IPS-18c (cell line): ENCODE results near the gene TPRX1.
"Not testable (repeated sequence)": the region's sequence is repeated elsewhere in the genome, so short reads cannot be mapped to it uniquely, and the experiment has no call there.

ENCODE experiments used
- H3K4me3 ChIP-seq: 2 replicates; pipeline ENCODE4 v1.7.0; 2013; ENCODE audit warnings: low read depth, mild to moderate bottlenecking, low read length, moderate library complexity; ENCODE audit not compliant: insufficient read depth
- H3K9me3 ChIP-seq: one replicate; pipeline ENCODE4 v1.6.1; 2013; ENCODE audit warnings: mild to moderate bottlenecking, low read length, moderate library complexity; ENCODE audit not compliant: control insufficient read depth, insufficient read depth

TPRX1 gene

GRCh38 chr19:47778954-47779351 lies 25.4 kb downstream of the TPRX1 start:
- Histone ChIP-seq H3K9me3 (no peaks in the 10 kb centered on the region), H3K4me3 (peak overlapping the region; percentile 70)

- peak within 1 kb of the TSS; percentile 70 for H3K4me3 ChIP-seq
- no peaks in the 10 kb centered on the region for H3K9me3 ChIP-seq
These were observed 26.1 kb downstream of the TPRX1 start, which contains the start of gene SELENOW for GRCh38 chr19:47778049-47778953. TSS of gene SELENOW (plus strand) at chr19:47778703. CDS start at chr19:47778786, 83 bp downstream.

- peak overlapping the region; percentile 70; the same call in 1 of the 2 replicates for H3K4me3 ChIP-seq
- not testable (repeated sequence) for H3K9me3 ChIP-seq
These were observed 26.9 kb downstream of the TPRX1 start for GRCh38 chr19:47777245-47778048.

DNA sequence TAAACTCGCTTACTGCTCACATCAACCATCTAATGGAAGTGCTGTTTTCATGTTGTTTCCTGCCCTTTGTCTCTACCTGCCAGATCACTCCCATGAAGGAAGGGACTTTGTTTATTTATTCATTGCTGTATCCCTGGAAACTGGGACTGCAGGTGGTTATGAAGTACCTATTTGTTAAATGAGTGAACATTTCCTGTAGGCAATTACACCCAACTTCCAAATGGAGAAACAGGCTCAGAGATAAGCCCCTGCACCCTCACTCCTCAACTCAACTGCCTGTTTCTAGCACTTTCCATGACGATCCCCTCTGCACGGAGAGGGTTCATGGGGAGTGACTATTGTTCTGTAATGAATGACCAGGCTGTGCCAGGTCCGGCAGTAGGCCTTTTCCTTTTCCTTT lies 27.8 kb downstream of the TPRX1 start:
- no peaks in the 10 kb centered on the region for H3K9me3 ChIP-seq
- H3K4me3 ChIP-seq, result no peak overlapping the region

DNA sequence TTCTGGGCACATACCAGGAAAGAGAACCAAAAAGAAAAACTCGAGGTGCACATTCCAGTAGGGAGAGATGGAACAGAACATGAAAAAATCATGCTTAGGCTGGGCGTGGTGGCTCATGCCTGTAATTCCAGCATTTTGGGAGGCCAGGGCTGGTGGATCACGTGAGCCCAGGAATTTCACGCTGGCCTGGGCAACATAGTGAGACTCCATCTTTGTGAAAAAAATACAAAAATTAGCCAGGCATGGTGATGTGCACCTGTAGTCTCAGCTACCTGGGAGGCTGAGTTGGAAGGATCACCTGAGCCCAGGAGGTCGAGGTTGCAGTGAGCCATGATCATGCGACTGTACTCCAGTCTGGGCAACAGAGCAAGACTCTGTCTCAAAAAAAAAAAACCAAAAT lies 33.1 kb downstream of the TPRX1 start:
- H3K9me3 ChIP-seq, H3K4me3 ChIP-seq: not testable (repeated sequence)

DNA sequence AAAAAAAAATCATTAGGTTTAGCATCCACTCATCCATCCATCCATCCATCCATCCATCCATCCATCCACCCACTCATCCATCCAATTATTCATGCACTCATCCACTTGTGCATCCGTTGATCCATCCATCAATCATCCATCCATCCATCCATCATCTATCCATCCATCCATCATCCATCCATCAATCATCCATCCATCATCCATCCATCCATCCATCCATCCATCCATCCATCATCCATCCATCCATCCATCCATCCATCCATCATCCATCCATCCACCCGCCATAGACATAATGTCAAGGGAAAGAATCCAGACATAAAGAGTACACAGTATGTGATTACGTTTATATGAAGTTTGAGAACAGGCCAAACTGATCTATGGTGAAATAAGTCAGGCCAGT lies 34.8 kb downstream of the TPRX1 start:
- Histone ChIP-seq H3K9me3 (no peaks in the 10 kb centered on the region), H3K4me3 (no peak overlapping the region)

GRCh38 chr19:47768604-47769003 lies 35.7 kb downstream of the TPRX1 start:
- H3K9me3 ChIP-seq, result no peaks in the 10 kb centered on the region
- no peak overlapping the region for H3K4me3 ChIP-seq

- H3K9me3 ChIP-seq, result no peaks in the 10 kb centered on the region
- no peak overlapping the region for H3K4me3 ChIP-seq
These were observed 37.0 kb downstream of the TPRX1 start for GRCh38 chr19:47767349-47767748.

DNA sequence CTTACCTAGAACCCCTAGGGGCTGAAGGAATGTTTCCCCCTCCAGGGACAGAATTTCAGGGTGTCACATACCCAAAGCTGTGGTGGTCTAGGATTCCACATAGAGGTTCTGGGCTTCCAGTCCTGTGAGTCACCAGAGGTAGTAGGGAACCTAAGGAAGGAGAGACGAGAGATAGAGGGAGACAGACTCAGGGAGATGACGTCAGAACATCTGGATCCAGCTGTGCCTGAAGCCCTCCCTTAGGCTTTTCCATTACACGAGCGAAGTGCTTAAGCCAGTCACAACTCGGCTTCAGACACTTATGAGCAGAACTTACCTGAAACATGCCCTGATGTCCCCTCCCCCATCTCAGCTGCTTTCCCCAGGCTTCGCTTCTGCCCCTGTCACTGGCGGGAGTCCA lies 37.7 kb downstream of the TPRX1 start:
- Histone ChIP-seq H3K4me3 (no peak overlapping the region), H3K9me3 (no peaks in the 10 kb centered on the region)

DNA sequence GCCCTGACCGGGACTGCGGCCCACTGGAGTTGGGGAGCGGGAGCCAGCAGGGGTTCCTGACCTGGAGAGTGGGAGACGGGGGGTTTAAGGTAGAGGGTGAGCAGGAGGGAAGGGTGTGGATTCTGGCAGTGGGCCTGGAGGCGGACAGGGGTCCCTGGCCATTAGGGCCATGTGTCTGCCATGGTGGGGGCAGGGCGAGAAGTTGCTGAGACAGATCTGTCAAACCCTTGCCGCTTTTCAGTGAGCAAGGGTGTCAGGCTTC lies 38.1 kb downstream of the TPRX1 start:
- H3K9me3 ChIP-seq, result no peaks in the 10 kb centered on the region
- H3K4me3 ChIP-seq, result no peak overlapping the region

DNA sequence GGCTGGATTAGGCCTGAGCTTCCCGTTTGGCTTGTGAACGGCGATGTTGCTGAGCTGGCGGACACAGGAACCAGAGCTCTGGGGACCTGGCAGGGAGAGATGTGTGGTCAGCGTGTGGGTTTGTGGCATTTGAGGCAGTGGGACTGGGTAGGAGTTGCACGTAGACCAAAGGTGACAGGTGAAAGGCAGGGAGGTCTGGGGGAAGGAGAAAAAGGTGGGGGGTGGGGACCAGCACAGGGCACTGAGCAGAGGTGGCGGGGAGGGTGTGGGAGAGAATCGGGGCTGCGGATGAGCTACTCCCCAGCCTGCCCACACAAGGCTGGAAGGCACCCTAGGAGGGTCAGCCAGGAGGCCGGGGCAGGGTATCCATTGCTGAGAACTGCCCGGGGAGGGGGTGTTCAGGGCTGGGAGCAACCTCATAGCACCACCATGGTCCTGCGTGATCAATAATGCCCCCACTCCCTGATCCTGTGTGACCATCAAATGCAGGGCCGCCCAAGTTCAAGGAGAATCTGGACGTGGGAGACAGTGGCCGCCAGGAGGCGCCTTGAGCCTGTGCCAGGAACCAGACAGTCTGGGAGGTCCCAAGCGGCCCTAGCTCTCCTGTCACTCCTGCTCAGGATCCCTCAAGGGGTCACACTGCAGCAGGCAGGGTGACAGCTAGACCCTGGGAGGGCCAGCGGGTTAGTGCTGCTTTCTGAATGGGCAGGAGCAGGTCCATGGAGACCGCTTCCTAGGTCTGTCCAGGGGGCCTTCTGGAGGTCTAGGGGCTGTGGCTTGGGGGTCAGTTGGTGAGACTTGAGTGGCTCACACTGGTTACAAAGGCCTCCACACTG lies 38.6 kb downstream of the TPRX1 start:
- Histone ChIP-seq H3K4me3 (no peak overlapping the region), H3K9me3 (no peaks in the 10 kb centered on the region)

- H3K4me3 ChIP-seq, H3K9me3 ChIP-seq: not testable (repeated sequence)
These were observed 39.6 kb downstream of the TPRX1 start for GRCh38 chr19:47764705-47765104.

DNA sequence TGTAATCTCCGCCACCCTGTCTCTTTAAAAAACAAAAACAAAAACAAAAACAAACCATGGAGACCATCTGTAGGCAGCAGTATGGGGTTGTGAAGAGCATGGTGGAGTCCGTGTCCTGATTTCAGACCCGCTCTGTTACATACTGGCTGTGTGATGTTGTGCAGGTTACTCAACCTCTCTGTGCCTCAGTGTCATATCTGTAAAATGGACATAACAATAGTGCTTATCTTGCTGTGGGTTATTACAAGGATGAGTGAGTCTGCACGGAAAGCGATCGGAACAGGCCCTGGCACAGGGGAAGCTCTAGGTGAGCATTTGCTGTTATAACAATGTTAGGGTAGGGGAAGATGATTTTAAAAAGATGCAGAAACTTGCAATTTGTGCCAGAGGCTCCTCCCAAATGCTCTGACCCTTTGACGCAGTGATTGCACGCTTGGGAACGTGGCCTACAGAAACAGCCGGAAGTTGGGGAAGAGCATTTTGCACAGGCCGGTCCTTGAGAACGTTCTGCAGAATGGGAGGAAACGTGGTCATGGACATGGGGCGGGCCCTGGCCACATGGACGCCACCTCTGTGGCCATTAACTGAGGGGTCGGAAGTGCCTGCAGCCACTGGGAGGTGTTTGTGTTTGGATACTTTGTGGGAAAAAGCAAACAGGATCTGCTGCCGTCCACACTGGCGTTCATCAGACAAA lies 41.6 kb downstream of the TPRX1 start:
- Histone ChIP-seq H3K4me3 (no peak overlapping the region), H3K9me3 (no peaks in the 10 kb centered on the region)

GRCh38 chr19:47762151-47762550 lies 42.2 kb downstream of the TPRX1 start:
- Histone ChIP-seq H3K4me3 (no peak overlapping the region), H3K9me3 (no peaks in the 10 kb centered on the region)

- Histone ChIP-seq H3K9me3 (no peaks in the 10 kb centered on the region), H3K4me3 (no peak overlapping the region)
These were observed 42.8 kb downstream of the TPRX1 start for GRCh38 chr19:47761566-47761965.

GRCh38 chr19:47760632-47760999 lies 43.7 kb downstream of the TPRX1 start:
- no peak overlapping the region for H3K4me3 ChIP-seq
- no peaks in the 10 kb centered on the region for H3K9me3 ChIP-seq

- no peaks in the 10 kb centered on the region for H3K9me3 ChIP-seq
- H3K4me3 ChIP-seq, result no peak overlapping the region
These were observed 45.9 kb downstream of the TPRX1 start for GRCh38 chr19:47758443-47758804.
